HepG2 (cell line): ENCODE results near the gene VARS2. TPM values are rescaled to one million over a fixed set of nuclear protein-coding genes. Genes with fewer than 3 reads are reported as not detected.

Experiments
- ATAD3A ChIP-seq: sonication (generic); formaldehyde crosslinking; IDR thresholded peaks from 2 replicates; pipeline ENCODE4 v1.4.0; 2020; ENCODE audit warnings: missing genetic modification reagents
- CBFB ChIP-seq: sonication (generic); formaldehyde crosslinking; IDR thresholded peaks from 2 replicates; pipeline ENCODE4 v1.4.0; 2020; ENCODE audit warnings: missing genetic modification reagents
- FOXC1 ChIP-seq: sonication (generic); formaldehyde crosslinking; IDR thresholded peaks from 2 replicates; pipeline ENCODE4 v1.8.0; 2022; ENCODE audit warnings: mild to moderate bottlenecking, missing genetic modification reagents, borderline replicate concordance
- FOXO1 ChIP-seq: sonication (generic); formaldehyde crosslinking; IDR thresholded peaks from 2 replicates; pipeline ENCODE4 v1.4.0; 2020; ENCODE audit warnings: missing genetic modification reagents
- JUNB ChIP-seq: sonication (generic); formaldehyde crosslinking; IDR thresholded peaks from 2 replicates; pipeline ENCODE4 v1.8.0; 2022; ENCODE audit warnings: missing genetic modification reagents, mild to moderate bottlenecking, borderline replicate concordance
- KLF13 ChIP-seq: sonication (generic); formaldehyde crosslinking; IDR thresholded peaks from 2 replicates; pipeline ENCODE4 v1.4.0; 2020; ENCODE audit warnings: mild to moderate bottlenecking, missing genetic modification reagents
- NR2F6 ChIP-seq, 2 experiments: IDR thresholded peaks; 2 replicates each; pipeline ENCODE4 v1.6.1; 2016; ENCODE audit warnings: antibody characterized with exemption in 1 of 2, mild to moderate bottlenecking in 1 of 2
- SALL1 ChIP-seq: sonication (generic); formaldehyde crosslinking; IDR thresholded peaks from 2 replicates; pipeline ENCODE4 v1.8.0; 2022; ENCODE audit warnings: mild to moderate bottlenecking, missing genetic modification reagents
- STAT6 ChIP-seq: sonication (generic); formaldehyde crosslinking; IDR thresholded peaks from 2 replicates; pipeline ENCODE4 v1.4.0; 2020; ENCODE audit warnings: missing genetic modification reagents, mild to moderate bottlenecking, borderline replicate concordance
- TCF7L2 ChIP-seq: IDR thresholded peaks from 2 replicates; pipeline ENCODE4 v1.6.1; 2011; ENCODE audit warnings: mild to moderate bottlenecking, low read depth, low read length, moderate library complexity
- ZNF160 ChIP-seq: sonication (generic); formaldehyde crosslinking; IDR thresholded peaks from 2 replicates; pipeline ENCODE4 v1.8.0; 2022; ENCODE audit warnings: mild to moderate bottlenecking, inconsistent platforms, missing genetic modification reagents
- ZNF24 ChIP-seq: fragments of 450-650 bp; IDR thresholded peaks from 2 replicates; pipeline ENCODE4 v1.6.1; 2017; ENCODE audit warnings: antibody characterized with exemption, mild to moderate bottlenecking
- ZNF326 ChIP-seq: sonication (generic); formaldehyde crosslinking; IDR thresholded peaks from 2 replicates; pipeline ENCODE4 v1.4.0; 2020; ENCODE audit warnings: missing genetic modification reagents, borderline replicate concordance
- ZNF331 ChIP-seq: sonication (generic); formaldehyde crosslinking; IDR thresholded peaks from 2 replicates; pipeline ENCODE4 v1.4.0; 2020; ENCODE audit warnings: missing genetic modification reagents
- ZNF33B ChIP-seq: sonication (generic); formaldehyde crosslinking; IDR thresholded peaks from 2 replicates; pipeline ENCODE4 v1.5.1; 2020; ENCODE audit warnings: mild to moderate bottlenecking, missing genetic modification reagents
- ZNF350 ChIP-seq: sonication (generic); formaldehyde crosslinking; IDR thresholded peaks from 2 replicates; pipeline ENCODE4 v1.4.0; 2020; ENCODE audit warnings: mild to moderate bottlenecking, low read depth, missing genetic modification reagents, borderline replicate concordance
- ZNF558 ChIP-seq: sonication (generic); formaldehyde crosslinking; IDR thresholded peaks from 2 replicates; pipeline ENCODE4 v1.9.0; 2022; ENCODE audit warnings: mild to moderate bottlenecking, missing genetic modification reagents, borderline replicate concordance
- ZNF563 ChIP-seq: sonication (generic); formaldehyde crosslinking; IDR thresholded peaks from 2 replicates; pipeline ENCODE4 v1.8.0; 2022; ENCODE audit warnings: mild to moderate bottlenecking, moderate library complexity, missing genetic modification reagents
- ZNF589 ChIP-seq: sonication (generic); formaldehyde crosslinking; conservative IDR thresholded peaks from 2 replicates; pipeline ENCODE4 v1.8.0; 2022; ENCODE audit warnings: mild to moderate bottlenecking, moderate library complexity, missing genetic modification reagents
- ZNF720 ChIP-seq: sonication (generic); formaldehyde crosslinking; IDR thresholded peaks from 2 replicates; pipeline ENCODE4 v1.4.0; 2020; ENCODE audit warnings: missing genetic modification reagents
- ZNF746 ChIP-seq: sonication (generic); formaldehyde crosslinking; IDR thresholded peaks from 2 replicates; pipeline ENCODE4 v1.8.0; 2022; ENCODE audit warnings: mild to moderate bottlenecking, missing genetic modification reagents
- ZNF777 ChIP-seq: sonication (generic); formaldehyde crosslinking; IDR thresholded peaks from 2 replicates; pipeline ENCODE4 v1.4.0; 2020; ENCODE audit warnings: missing genetic modification reagents
- polyA plus RNA-seq, 8 experiments: library from polyadenylated mRNA; depleted of rRNA in 3 of 8; stranded (reverse) in 7 of 8; unstranded in 1 of 8; fragments of >200 nt; fragmentation: Illumina TruSeq in 4 of 8; extraction: Trizol in 4 of 8; gene quantifications; 2 replicates each; pipeline versions ENCODE4 v1.2.1 to v1.2.3, GENCODE V29; 2011 to 2016; ENCODE audit warnings: low read depth in 4 of 8, missing spikeins in 1 of 8, mixed read lengths in 1 of 8; ENCODE audit not compliant: insufficient read depth in 1 of 8
- total RNA-seq, 5 experiments: library from RNA; depleted of rRNA; stranded (reverse); fragments of >200 nt; fragmentation: Illumina TruSeq; extraction: Trizol; gene quantifications; 2 replicates each; pipeline ENCODE4 v1.2.3, GENCODE V29; 2016; ENCODE audit warnings: low read depth in 1 of 5
- TF ChIP-seq, protein P1 (sequence below): sonication (generic); formaldehyde crosslinking; IDR thresholded peaks from 2 replicates; pipeline ENCODE4 v1.8.0; 2022; ENCODE audit warnings: low read depth, missing genetic modification reagents
- TF ChIP-seq, protein P2 (sequence below): sonication (generic); formaldehyde crosslinking; IDR thresholded peaks from 2 replicates; pipeline ENCODE4 v1.5.1; 2020; ENCODE audit warnings: missing genetic modification reagents, mild to moderate bottlenecking, borderline replicate concordance

The VARS2 gene
- total and polyA plus RNA-seq, 2 of the 13 experiments (the other 11 are each of a cell fraction or from before 2014, with no cell fraction given): 61.8 to 71.8 TPM

DNA sequence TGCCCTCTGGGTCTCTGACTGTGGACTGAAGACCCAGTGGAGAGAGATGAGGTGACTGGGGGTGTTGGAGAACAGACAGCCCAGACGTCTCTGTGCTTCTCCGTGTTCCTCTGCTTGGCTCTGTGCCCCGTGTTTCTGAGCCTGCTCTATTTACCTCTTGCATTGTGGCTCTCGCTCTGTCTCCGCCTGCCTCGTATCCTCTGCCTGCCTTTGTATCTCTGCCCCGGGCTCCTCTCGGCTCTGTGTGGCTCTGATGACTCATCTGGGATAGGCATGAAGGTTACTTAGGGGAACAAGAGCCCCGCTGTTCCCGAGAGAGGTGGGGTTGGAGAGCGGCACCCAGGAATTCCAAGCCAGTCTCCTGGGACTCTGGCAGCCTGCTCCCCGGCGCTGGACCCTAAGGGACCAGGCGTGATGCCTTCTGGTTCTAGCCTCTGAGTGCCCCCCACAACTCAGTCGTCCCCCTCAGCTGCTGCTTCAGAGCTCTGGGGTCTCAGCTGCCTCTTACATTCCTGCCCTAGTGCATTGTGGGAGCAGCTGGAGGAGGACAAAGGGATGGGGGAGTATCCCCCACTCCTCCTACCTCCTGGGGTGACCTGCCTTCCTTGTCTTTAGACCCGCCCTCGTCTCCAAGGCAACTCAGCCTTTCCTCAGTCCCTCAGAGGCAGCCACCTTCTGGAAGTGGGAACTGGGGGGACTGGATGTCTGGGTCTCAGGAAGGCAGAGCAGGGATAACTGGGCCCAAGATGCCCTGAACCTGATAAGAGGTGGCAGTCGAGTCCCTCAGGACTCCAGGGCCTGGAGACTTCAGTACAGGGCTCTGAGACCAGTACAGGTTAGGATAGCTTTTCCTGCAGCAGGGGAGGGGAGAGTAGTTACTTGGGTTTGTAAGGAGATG is 27.8 kb upstream of the VARS2 start (continued):
- TF ChIP-seq ZNF160 (CRISPR knock-in tag) (no peak), ZNF563 (CRISPR knock-in tag) (peak; percentile 71; the same call in 1 of the 2 replicates), JUNB (no peak; the same call in 1 of the 2 replicates), ZNF331 (CRISPR knock-in tag) (peak; percentile 13; the same call in 1 of the 2 replicates), TCF7L2 (no peak), FOXC1 (CRISPR knock-in tag) (no peak), ZNF350 (CRISPR knock-in tag) (peak; percentile 19; the same call in 1 of the 2 replicates), ZNF24 (no peak), NR2F6 (IDR thresholded peaks at IDR 0.05) (no peak), NR2F6 (CRISPR knock-in tag; IDR thresholded peaks at IDR 0.05) (0 out of 2 replicates have a peak, but pooled peaks have one; percentile 12), CBFB (no peak), FOXO1 (CRISPR knock-in tag) (peak; percentile 29; the same call in 1 of the 2 replicates), STAT6 (no peak), ZNF720 (CRISPR knock-in tag) (no peak), ZNF33B (CRISPR knock-in tag) (peak; percentile 46; the same call in 1 of the 2 replicates), ZNF746 (no peak; the same call in 1 of the 2 replicates), KLF13 (CRISPR knock-in tag) (no peak), ZNF589 (CRISPR knock-in tag) (no peak), ATAD3A (CRISPR knock-in tag) (no peak), ZNF558 (CRISPR knock-in tag) (no peak), ZNF777 (CRISPR knock-in tag) (peak; percentile 32; the same call in 1 of the 2 replicates), SALL1 (CRISPR knock-in tag) (peak; percentile 30; the same call in 1 of the 2 replicates), ZNF326 (CRISPR knock-in tag) (no peak)
- TF ChIP-seq, protein P1, sequence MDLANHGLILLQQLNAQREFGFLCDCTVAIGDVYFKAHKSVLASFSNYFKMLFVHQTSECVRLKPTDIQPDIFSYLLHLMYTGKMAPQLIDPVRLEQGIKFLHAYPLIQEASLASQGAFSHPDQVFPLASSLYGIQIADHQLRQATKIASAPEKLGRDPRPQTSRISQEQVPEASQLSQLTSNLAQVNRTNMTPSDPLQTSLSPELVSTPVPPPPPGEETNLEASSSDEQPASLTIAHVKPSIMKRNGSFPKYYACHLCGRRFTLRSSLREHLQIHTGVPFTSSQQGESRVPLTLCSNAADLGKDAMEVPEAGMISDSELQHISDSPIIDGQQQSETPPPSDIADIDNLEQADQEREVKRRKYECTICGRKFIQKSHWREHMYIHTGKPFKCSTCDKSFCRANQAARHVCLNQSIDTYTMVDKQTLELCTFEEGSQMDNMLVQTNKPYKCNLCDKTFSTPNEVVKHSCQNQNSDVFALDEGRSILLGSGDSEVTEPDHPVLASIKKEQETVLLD: no peak
- TF ChIP-seq, protein P2, sequence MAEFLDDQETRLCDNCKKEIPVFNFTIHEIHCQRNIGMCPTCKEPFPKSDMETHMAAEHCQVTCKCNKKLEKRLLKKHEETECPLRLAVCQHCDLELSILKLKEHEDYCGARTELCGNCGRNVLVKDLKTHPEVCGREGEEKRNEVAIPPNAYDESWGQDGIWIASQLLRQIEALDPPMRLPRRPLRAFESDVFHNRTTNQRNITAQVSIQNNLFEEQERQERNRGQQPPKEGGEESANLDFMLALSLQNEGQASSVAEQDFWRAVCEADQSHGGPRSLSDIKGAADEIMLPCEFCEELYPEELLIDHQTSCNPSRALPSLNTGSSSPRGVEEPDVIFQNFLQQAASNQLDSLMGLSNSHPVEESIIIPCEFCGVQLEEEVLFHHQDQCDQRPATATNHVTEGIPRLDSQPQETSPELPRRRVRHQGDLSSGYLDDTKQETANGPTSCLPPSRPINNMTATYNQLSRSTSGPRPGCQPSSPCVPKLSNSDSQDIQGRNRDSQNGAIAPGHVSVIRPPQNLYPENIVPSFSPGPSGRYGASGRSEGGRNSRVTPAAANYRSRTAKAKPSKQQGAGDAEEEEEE (CRISPR knock-in tag): no peak
